Rectal smooth muscle tissue (tissue), 1 donor: Measurements from ENCODE around the gene WARS2.

ENCODE experiments used
- H3K27ac ChIP-seq: one replicate; pipeline ENCODE4 v1.7.0; 2013; ENCODE audit warnings: low read depth, low read length, inconsistent platforms
- H3K27me3 ChIP-seq: one replicate; pipeline ENCODE4 v1.7.0; 2013; ENCODE audit warnings: low read length; ENCODE audit not compliant: control insufficient read depth, insufficient read depth
- H3K36me3 ChIP-seq: one replicate; pipeline ENCODE4 v1.7.0; 2013; ENCODE audit warnings: low read length; ENCODE audit not compliant: control insufficient read depth, insufficient read depth
- H3K4me1 ChIP-seq: one replicate; pipeline ENCODE4 v1.7.0; 2013; ENCODE audit warnings: low read length; ENCODE audit not compliant: control insufficient read depth, insufficient read depth
- H3K4me3 ChIP-seq: one replicate; pipeline ENCODE4 v1.7.0; 2013; ENCODE audit warnings: low read length
- H3K9ac ChIP-seq: one replicate; pipeline ENCODE4 v1.7.0; 2013; ENCODE audit warnings: low read length

WARS2 gene

DNA sequence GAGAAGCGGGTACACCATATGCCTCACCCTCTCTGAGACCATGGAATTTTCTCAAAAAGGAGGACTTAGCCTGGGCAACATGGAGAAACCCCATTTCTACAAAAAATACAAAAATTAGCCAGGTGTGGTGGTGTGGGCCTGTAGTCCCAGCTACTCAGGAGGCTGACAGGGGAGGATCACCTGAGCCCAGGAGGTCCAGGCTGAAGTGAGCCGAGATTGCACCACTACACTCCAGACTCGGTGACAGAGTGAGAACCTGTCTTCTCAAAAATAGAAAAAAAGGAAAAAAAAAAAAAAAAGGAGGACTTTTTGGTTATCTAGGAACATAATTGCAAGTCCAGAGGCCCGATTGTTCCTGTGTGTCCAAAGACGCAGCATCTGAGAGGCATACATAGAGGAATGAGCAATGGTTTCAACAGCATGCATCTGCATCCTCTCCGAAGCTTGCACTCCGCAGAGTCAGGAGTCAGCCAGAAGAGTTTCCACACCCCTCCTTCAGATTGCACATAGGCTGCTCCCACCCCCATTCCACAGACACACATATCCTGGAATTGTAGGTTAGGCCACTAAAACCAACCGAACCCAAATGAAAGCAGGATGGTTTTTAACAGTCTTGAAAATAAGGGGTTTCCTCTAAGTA lies 149.8 kb downstream of the WARS2 start:
- Histone ChIP-seq H3K4me1 (peaks cover 3% of the 10 kb centered on the region), H3K4me3 (no peak overlapping the region), H3K36me3 (no peaks in the 10 kb centered on the region), H3K27ac (no peak overlapping the region), H3K9ac (no peak overlapping the region), H3K27me3 (peaks cover 61% of the 10 kb centered on the region)

DNA sequence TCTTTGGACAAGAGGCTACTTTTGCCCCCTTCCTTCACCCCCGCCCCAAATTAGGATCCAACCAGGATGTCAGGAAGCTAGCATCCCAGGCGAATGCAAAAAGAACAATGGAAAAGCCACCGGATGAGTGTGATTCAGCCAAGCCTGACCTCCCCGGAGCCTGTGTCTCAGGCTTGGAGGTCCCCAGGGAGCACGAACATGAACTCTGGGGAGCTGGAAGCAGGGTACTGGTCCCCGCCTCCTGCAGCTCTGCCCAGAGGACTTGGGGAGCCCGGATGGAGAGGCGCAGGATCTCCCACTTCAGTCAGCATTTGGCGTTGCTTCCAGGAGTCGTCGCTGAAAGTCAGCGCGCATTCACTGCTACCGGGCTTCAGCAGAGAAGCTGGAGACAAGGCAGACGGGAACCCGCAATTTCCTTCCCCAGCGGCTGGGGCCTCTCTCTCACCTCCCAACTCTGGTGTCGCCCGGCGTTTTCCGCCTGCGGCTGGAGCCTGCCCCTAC lies 150.5 kb downstream of the WARS2 start:
- Histone ChIP-seq H3K27ac (no peak overlapping the region), H3K9ac (no peak overlapping the region), H3K36me3 (no peaks in the 10 kb centered on the region), H3K27me3 (peaks cover 68% of the 10 kb centered on the region), H3K4me1 (peaks cover 3% of the 10 kb centered on the region), H3K4me3 (no peak overlapping the region)

DNA sequence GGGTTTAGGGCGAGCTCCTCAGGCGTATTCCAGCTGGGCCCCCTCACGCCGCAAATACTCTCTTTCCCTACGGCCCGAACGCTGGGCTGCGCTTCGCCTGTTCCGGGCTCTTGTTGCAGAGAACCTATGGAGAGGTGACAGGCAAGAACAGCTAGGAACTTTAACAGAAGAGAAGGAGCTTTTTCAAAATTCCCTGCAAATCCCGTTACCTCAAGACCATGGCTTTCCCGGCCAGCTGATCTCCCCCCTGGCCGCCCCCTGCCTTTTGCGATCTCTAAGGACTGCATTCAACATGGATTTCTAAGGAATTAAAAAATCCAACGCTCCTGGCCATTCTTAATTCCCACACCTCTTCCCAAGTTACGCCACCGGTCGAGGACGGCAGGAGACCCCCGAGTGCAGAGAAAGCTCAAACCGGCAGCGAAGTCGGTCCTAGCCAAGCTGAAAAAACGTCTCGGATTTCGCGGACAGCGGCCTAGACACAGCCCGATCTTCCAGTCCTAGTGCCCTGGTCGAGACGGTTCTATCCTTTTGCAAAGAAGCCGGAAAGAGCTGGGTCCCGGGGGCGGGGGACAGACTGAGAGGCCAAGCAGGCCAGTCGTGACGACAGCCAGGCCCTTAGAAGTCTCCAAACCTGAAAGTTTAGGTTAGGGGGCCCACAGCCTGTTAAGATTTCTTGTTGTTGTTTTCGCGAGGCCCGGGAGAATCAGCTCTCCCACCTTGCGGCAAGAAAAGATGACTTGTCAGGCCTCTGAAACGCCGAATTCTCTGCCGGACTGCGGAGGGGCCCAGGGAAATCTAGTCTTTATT lies 151.2 kb downstream of the WARS2 start:
- H3K4me3 ChIP-seq, result no peak overlapping the region
- peaks cover 70% of the 10 kb centered on the region for H3K27me3 ChIP-seq
- H3K4me1 ChIP-seq, result peaks cover 3% of the 10 kb centered on the region
- no peak overlapping the region for H3K27ac ChIP-seq
- no peak overlapping the region for H3K9ac ChIP-seq
- no peaks in the 10 kb centered on the region for H3K36me3 ChIP-seq

DNA sequence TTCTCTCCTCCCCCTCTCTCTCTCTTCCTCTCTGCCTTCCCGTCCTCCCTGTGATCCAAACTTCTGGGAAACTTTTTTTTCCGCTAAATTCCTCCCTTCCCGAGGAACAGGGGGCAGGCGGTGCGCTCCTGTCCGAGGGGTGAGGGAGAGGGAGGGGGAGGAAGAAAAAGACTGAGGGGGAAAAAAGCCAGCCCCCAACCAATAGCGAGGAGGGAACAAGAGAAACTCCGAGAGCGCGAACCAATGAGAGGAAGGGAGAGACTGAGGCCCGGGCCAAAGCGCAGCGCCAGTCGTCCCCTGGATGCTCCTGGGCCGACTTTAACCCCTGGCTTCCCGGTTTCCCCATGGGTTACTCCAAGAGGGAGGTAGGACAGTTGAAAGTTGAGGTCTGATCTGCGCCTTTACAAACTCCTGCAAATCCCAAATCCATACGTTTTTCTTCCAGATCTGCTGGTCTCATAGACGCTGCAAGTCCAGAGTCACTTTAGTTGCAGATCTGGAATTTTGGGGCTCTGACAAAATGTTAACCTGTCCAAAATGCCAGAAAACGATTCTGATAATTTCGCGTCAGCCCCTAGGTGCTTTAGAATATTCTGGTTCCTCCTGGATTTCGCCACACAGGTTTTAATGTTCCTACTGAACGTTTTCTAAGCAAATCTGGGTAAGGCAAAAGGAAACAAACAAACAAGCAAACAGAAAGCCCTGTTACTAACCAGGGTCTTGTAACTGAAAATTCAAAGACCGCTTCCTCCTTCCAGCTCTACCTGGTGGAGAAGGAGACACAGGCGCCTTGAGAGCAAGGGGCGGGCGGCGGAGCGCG lies 152.1 kb downstream of the WARS2 start, which contains the start of gene TBX15:
TSS of gene TBX15 (minus strand) at position 158 of the 820 bp plus-strand sequence. CDS start 548 bp downstream, outside the sequence.
- peaks cover 3% of the 10 kb centered on the region for H3K4me1 ChIP-seq
- H3K9ac ChIP-seq, result no peak within 1 kb of the TSS
- peak within 1 kb of the TSS; percentile 42 for H3K4me3 ChIP-seq
- H3K27me3 ChIP-seq, result peaks cover 70% of the 10 kb centered on the region
- no peaks in the 10 kb centered on the region for H3K36me3 ChIP-seq
- no peak within 1 kb of the TSS for H3K27ac ChIP-seq

DNA sequence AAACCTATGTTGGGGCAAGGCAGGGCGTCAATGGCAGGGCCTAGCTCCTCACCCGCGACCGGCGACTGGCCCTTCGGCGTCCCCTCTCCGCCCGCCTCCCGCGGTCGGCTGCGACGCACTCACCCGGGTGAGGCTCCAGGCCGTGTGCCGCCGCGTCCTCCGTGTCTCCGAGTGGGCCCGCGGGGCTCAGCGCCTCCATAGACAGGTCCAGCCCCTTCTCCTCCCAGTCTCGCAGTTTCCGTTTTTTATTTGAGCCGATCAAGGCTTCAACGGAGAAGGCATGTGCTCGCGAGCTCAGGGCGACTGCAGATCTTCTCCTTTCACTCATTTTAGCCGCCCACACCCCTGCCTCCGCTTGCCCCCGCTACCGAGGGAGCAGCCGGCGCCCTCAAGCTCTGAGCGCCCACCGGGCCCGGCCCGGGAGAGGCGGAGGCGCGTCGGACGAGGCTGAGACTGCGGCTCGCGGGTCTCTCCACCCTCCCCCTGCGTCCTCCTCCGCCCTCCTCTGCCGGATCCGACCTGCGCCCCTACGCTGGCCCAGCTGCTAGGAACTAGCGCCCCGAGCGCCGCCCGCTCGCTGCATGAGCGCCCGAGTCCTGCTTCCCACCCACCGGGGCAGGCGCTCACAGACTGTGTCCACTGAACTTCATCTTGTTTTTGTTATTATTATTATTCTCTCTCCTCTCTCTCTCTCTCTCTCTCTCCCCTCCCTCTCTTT lies 152.8 kb downstream of the WARS2 start:
- Histone ChIP-seq H3K9ac (no peak overlapping the region), H3K36me3 (no peaks in the 10 kb centered on the region), H3K27ac (no peak overlapping the region), H3K27me3 (peaks cover 70% of the 10 kb centered on the region), H3K4me1 (peaks cover 3% of the 10 kb centered on the region), H3K4me3 (peak overlapping the region; percentile 42)

DNA sequence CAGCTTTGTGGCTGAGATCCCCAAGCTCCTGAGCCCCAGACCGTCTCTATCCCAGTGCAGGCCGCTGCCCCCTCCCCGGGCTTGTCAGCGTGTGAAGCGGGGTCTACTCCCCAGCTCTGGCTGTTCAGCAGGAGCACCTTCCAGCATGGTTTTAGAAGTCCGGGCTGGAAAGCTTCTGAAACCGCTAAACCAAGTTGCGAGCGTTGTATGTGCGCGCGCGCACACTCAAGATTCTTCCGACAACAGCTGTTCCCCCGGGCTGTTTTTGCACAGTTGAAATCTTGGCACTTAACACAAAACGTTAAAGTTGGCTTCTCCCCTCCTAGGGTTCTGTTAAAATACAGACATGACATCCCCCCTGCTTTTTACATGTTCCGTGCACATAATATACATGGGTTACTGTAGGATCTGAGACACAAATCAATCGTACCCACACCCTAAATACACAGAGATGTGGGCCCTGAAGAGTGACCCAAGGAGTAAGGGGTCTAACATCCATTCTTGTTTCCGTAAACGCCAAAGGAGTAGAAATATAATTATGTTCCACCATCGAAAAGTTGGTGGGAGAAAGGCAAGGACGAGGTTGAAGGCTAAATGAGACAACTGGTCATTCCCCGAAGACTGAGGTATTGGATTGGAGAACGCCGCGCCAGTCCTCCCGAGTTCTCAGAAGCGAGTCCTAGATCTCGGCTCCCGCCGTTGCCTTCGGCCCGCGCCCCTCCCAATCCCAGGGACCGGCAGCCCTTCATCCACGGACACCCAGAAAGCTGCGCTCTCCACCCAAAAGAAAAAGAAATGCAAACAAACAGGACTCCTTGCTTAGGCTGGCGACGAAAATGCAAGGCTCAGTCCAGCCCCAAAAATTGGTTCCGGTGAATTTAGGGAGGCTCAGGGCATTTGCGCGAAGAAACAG lies 153.6 kb downstream of the WARS2 start:
- Histone ChIP-seq H3K36me3 (no peaks in the 10 kb centered on the region), H3K27ac (no peak overlapping the region), H3K27me3 (peaks cover 67% of the 10 kb centered on the region), H3K4me1 (peaks cover 3% of the 10 kb centered on the region), H3K4me3 (peak overlapping the region; percentile 42), H3K9ac (no peak overlapping the region)

DNA sequence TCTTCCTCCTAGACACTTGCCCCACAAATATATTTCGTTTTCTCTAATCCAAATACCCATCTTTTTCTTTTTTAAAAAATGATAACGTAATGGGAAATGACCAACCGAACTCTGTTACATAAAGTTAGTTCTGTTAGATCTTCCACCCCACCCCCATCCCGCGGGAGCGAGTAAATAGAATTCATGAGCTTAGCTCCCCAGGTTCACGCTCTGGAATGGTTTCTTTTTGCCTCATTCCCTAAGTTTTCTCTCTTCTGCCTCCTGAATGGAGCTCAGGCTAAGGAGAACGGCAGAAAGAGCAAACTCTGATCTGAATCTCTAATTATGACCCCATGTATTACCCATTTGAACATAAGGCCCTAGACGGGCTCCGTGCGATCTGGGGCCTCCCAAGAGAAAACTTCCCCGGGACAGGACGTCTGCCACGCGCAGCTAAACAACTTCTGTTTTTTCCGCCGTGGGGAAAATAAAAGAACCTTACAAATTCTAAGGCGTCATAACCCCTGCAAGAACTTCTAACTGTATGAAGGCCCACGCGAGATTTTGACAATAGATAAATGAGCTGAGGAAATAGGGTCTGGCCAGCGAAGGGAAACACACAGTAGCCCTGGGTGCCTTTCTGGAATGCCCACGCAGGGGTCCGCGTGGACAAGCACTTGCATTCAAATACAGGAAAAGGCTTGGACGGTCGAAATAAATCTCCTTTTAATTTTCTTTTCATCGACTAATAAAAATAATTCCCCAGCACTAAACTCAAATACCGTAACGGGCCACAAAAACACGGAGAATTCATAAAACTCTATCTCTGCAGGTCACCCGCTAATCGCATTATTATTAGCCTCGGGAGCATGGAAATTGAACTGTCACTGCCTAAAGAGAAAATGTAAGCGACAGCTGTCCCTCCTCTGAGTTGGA lies 154.6 kb downstream of the WARS2 start:
- Histone ChIP-seq H3K4me3 (no peak overlapping the region), H3K4me1 (peaks cover 3% of the 10 kb centered on the region), H3K27me3 (peaks cover 62% of the 10 kb centered on the region), H3K27ac (no peak overlapping the region), H3K9ac (no peak overlapping the region), H3K36me3 (no peaks in the 10 kb centered on the region)

DNA sequence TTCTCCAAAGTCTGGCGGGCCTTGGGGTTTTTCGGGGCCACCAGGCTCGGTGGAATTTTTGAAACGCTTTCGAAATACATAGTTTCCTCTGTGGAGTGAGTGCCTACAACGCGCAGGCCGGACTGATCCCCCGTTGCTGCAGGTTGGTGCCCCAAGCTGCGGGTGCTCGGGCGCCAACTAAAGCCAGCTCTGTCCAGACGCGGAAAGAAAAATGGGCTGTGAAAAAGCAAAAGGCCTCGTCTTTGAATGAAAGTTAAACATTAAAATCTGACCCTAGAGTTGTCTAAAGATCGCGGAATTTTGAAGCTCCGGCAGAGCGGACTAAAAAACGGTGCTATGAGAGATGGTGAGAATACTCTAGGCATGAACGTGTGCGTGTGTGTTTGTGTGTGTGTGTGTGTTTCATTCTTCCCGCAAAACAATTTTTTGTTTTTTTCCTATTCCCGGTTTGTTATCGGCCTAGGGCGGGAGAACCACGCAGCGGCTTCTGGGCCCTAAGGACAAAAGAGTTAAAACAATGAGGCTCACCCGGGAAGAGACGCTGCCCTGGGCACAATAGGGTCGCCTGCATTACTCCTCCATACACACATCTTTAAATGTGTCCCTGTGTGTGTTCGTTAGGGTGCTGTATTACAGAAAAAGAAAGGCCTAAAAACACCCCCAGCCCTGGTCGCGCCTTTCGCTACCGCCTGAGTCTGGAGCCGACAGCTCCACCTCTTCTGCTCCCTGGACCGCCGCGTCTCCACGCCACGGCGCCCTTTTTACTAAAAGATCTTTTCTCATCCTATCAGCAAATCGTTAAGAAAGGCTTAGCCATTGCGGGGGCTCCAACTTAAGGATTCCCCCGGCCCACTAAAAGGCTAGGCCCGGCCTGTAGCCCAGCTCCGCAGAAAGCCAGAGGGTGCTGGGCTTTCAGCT lies 155.5 kb downstream of the WARS2 start:
- peaks cover 55% of the 10 kb centered on the region for H3K27me3 ChIP-seq
- H3K4me3 ChIP-seq, result peak overlapping the region; percentile 42
- no peak overlapping the region for H3K27ac ChIP-seq
- no peak overlapping the region for H3K9ac ChIP-seq
- peaks cover 3% of the 10 kb centered on the region for H3K4me1 ChIP-seq
- H3K36me3 ChIP-seq, result no peaks in the 10 kb centered on the region

DNA sequence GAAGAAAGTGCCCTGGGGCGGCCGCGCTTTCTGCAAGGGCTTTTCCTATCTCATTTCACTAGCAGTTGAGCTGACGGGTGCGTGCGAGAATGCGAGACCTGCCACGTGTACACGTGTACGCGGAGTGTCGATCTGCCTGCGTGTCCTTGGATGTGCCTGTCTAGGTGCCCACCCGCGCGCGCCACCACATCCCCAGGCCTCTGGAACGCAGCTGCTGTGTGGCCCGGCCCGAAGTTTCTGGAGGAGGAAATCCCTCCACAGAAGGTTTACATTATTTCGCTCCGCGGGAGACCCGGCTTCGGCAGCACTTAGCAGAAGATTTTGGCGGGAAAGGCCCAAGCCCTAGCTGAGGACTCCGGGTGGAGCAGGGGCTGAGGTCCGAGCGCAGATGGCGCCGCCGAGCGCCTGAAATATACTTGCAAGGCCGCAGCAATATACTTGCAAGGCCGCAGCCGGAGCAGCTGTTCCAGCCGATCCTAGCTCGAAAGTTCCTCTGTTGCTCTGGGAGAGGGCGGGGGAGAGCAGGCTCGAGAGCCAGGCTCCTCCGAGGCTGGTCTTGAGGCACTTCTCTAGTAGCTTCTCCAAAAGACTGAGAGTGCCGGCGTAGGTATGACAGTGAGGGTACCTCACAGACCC lies 156.2 kb downstream of the WARS2 start:
- peaks cover 3% of the 10 kb centered on the region for H3K4me1 ChIP-seq

More for the DNA sequence above, 156.2 kb downstream of the WARS2 start:
- H3K36me3 ChIP-seq, result no peaks in the 10 kb centered on the region
- no peak overlapping the region for H3K27ac ChIP-seq
- H3K9ac ChIP-seq, result no peak overlapping the region
- peaks cover 58% of the 10 kb centered on the region for H3K27me3 ChIP-seq
- peak overlapping the region; percentile 42 for H3K4me3 ChIP-seq
